H9 (cell line): Measurements from ENCODE around the gene IFITM1. TPM values are rescaled to one million over a fixed set of nuclear protein-coding genes. Genes with fewer than 3 reads are reported as not detected.

ENCODE experiments used
- DNase-seq: peaks from one replicate; pipeline ENCODE4 v3.0.0-alpha.2; 2017
- H2AFZ ChIP-seq: one replicate; pipeline ENCODE4 v1.6.1; 2013; ENCODE audit warnings: mild to moderate bottlenecking, low read length, control low read depth, moderate library complexity
- H2AK5ac ChIP-seq: 2 replicates; pipeline ENCODE4 v1.6.1; 2013; ENCODE audit warnings: low read length, control low read depth, mixed read lengths; ENCODE audit not compliant: insufficient read length
- H2BK120ac ChIP-seq: one replicate; pipeline ENCODE4 v1.6.1; 2013; ENCODE audit warnings: low read depth, mild to moderate bottlenecking, low read length, control low read depth, inconsistent platforms; ENCODE audit not compliant: poor library complexity, severe bottlenecking
- H2BK12ac ChIP-seq: 2 replicates; pipeline ENCODE4 v1.6.1; 2013; ENCODE audit warnings: low read length, control low read depth, mixed read lengths, low read depth; ENCODE audit not compliant: insufficient read length
- H2BK15ac ChIP-seq: 2 replicates; pipeline ENCODE4 v1.6.1; 2013; ENCODE audit warnings: low read depth, low read length, control low read depth
- H2BK20ac ChIP-seq: one replicate; pipeline ENCODE4 v1.6.1; 2013; ENCODE audit warnings: low read depth, mild to moderate bottlenecking, low read length, control low read depth, inconsistent platforms; ENCODE audit not compliant: poor library complexity, severe bottlenecking
- H2BK5ac ChIP-seq: 2 replicates; pipeline ENCODE4 v1.6.1; 2013; ENCODE audit warnings: low read length, control low read depth, mixed read lengths; ENCODE audit not compliant: insufficient read length
- H3K14ac ChIP-seq: 2 replicates; pipeline ENCODE4 v1.6.1; 2013; ENCODE audit warnings: low read length, control low read depth; ENCODE audit not compliant: insufficient read depth
- H3K18ac ChIP-seq: 2 replicates; pipeline ENCODE4 v1.6.1; 2013; ENCODE audit warnings: low read depth, mild to moderate bottlenecking, mixed read lengths, low read length, control low read depth; ENCODE audit not compliant: insufficient read length
- H3K23ac ChIP-seq: 2 replicates; pipeline ENCODE4 v1.6.1; 2013; ENCODE audit warnings: low read length, control low read depth, mixed read lengths, low read depth; ENCODE audit not compliant: insufficient read length
- H3K23me2 ChIP-seq: 2 replicates; pipeline ENCODE4 v1.6.1; 2013; ENCODE audit warnings: low read depth, mild to moderate bottlenecking, mixed read lengths, low read length, control low read depth; ENCODE audit not compliant: insufficient read length, poor library complexity, severe bottlenecking
- H3K27ac ChIP-seq: 2 replicates; pipeline ENCODE4 v1.5.1; 2013; ENCODE audit warnings: low read length, control low read depth, mixed read lengths, low read depth; ENCODE audit not compliant: insufficient read length
- H3K27me3 ChIP-seq: 2 replicates; pipeline ENCODE4 v1.6.1; 2013; ENCODE audit warnings: low read length, control low read depth, inconsistent platforms; ENCODE audit not compliant: insufficient read depth
- H3K4ac ChIP-seq: 2 replicates; pipeline ENCODE4 v1.6.1; 2013; ENCODE audit warnings: low read depth, mild to moderate bottlenecking, control low read depth, inconsistent platforms, low read length, moderate library complexity
- H3K4me1 ChIP-seq: 2 replicates; pipeline ENCODE4 v1.6.1; 2013; ENCODE audit warnings: low read length, control low read depth, inconsistent platforms; ENCODE audit not compliant: insufficient read depth
- H3K4me2 ChIP-seq: 2 replicates; pipeline ENCODE4 v1.6.1; 2013; ENCODE audit warnings: low read length, control low read depth, mixed read lengths; ENCODE audit not compliant: insufficient read length, insufficient read depth
- H3K56ac ChIP-seq: 2 replicates; pipeline ENCODE4 v1.6.1; 2013; ENCODE audit warnings: low read depth, mild to moderate bottlenecking, mixed read lengths, low read length, control low read depth; ENCODE audit not compliant: insufficient read length
- H3K79me1 ChIP-seq: 2 replicates; pipeline ENCODE4 v1.6.1; 2013; ENCODE audit warnings: low read depth, mild to moderate bottlenecking, moderate library complexity, low read length, control low read depth, inconsistent platforms; ENCODE audit not compliant: insufficient read depth, poor library complexity, severe bottlenecking
- H3K79me2 ChIP-seq: 2 replicates; pipeline ENCODE4 v1.6.1; 2013; ENCODE audit warnings: low read length, control low read depth, inconsistent platforms; ENCODE audit not compliant: insufficient read depth
- H3K9ac ChIP-seq: 2 replicates; pipeline ENCODE4 v1.6.1; 2013; ENCODE audit warnings: low read length, control low read depth, mixed read lengths; ENCODE audit not compliant: insufficient read length; ENCODE audit errors: extremely low read depth
- H3K9me3 ChIP-seq: one replicate; pipeline ENCODE4 v1.6.1; 2013; ENCODE audit warnings: low read depth, low read length, inconsistent platforms; ENCODE audit not compliant: control insufficient read depth
- H3T11ph ChIP-seq: one replicate; pipeline ENCODE4 v1.6.1; 2013; ENCODE audit warnings: mild to moderate bottlenecking, low read length, control low read depth, inconsistent platforms
- H4K20me1 ChIP-seq: one replicate; pipeline ENCODE4 v1.6.1; 2013; ENCODE audit not compliant: control insufficient read depth, insufficient read length, insufficient read depth
- H4K5ac ChIP-seq: 2 replicates; pipeline ENCODE4 v1.6.1; 2013; ENCODE audit warnings: low read depth, mild to moderate bottlenecking, mixed read lengths, low read length, control low read depth; ENCODE audit not compliant: insufficient read length
- H4K8ac ChIP-seq: replicated peaks from 2 replicates; pipeline ENCODE4 v1.6.1; 2013; ENCODE audit warnings: low read length, control low read depth, mixed read lengths, low read depth; ENCODE audit not compliant: insufficient read length
- H4K91ac ChIP-seq: 2 replicates; pipeline ENCODE4 v1.6.1; 2013; ENCODE audit warnings: low read depth, mild to moderate bottlenecking, moderate library complexity, mixed read lengths, low read length, control low read depth; ENCODE audit not compliant: insufficient read length
- H3K27ac Mint-ChIP-seq, 3 experiments: 2 replicates in 2 of 3; 3 replicates in 1 of 3; pipeline ENCODE4 v1.8.0; 2020 to 2021; ENCODE audit warnings: mixed read lengths in 3 of 3, mild to moderate bottlenecking in 1 of 3, moderate library complexity in 1 of 3
- H3K27me3 Mint-ChIP-seq: 2 replicates; pipeline ENCODE4 v1.8.0; 2021; ENCODE audit warnings: low read depth, mild to moderate bottlenecking, moderate library complexity, mixed read lengths
- H3K36me3 Mint-ChIP-seq, 3 experiments: 2 replicates in 2 of 3; 3 replicates in 1 of 3; pipeline ENCODE4 v1.8.0; 2020 to 2021; ENCODE audit warnings: low read depth in 3 of 3, mixed read lengths in 3 of 3; ENCODE audit not compliant: insufficient read depth in 1 of 3
- H3K4me1 Mint-ChIP-seq, 2 experiments: 2 replicates each; pipeline ENCODE4 v1.8.0; 2020; ENCODE audit warnings: mixed read lengths in 2 of 2
- H3K4me3 Mint-ChIP-seq, 2 experiments: 2 replicates in 1 of 2; 3 replicates in 1 of 2; pipeline ENCODE4 v1.8.0; 2020 to 2021; ENCODE audit warnings: mild to moderate bottlenecking in 2 of 2, mixed read lengths in 2 of 2, moderate library complexity in 1 of 2
- H3K9me3 Mint-ChIP-seq, 2 experiments: 2 replicates in 1 of 2; 3 replicates in 1 of 2; pipeline ENCODE4 v1.8.0; 2020; ENCODE audit warnings: mild to moderate bottlenecking in 2 of 2, mixed read lengths in 2 of 2, moderate library complexity in 1 of 2
- CTCF ChIP-seq: fragments of 200-600 bp; sonication (generic); conservative IDR thresholded peaks from 3 replicates; pipeline ENCODE4 v1.8.0; 2021; ENCODE audit warnings: antibody characterized with exemption, mild to moderate bottlenecking
- WGBS: extraction: QIAGEN DNeasy Blood & Tissue Kit; methylation state at CpG from one replicate; pipeline ENCODE4 v1.1.7; 2013; ENCODE audit warnings: missing lambda C conversion rate, low lambda C conversion rate, mixed read lengths; ENCODE audit not compliant: insufficient read length; ENCODE audit errors: extremely low coverage; 5-methylcytosine and 5-hydroxymethylcytosine counted together
- total RNA-seq: library from RNA; stranded (reverse); gene quantifications from 2 replicates; pipeline ENCODE4 v1.2.1, GENCODE V29; 2021

The IFITM1 gene
- total RNA-seq, 1 experiment from 2014 or later, result 500 TPM

- Histone ChIP-seq H3K18ac (no peak overlapping the region), H3K23me2 (no peaks in the 10 kb centered on the region), H3K23ac (no peak overlapping the region), H4K5ac (no peak overlapping the region), H3K14ac (no peak overlapping the region), H3K56ac (no peak overlapping the region), H3K79me2 (no peaks in the 10 kb centered on the region), H3T11ph (no peak overlapping the region), H3K9me3 (no peaks in the 10 kb centered on the region), H4K8ac (no peak overlapping the region), H3K4ac (no peak overlapping the region), H3K4me1 (peaks cover 6% of the 10 kb centered on the region), H2AFZ (no peak overlapping the region), H2BK15ac (no peak overlapping the region), H3K79me1 (no peaks in the 10 kb centered on the region), H2BK20ac (no peak overlapping the region), H3K27ac (no peak overlapping the region), H4K20me1 (no peaks in the 10 kb centered on the region), H4K91ac (no peak overlapping the region), H2BK5ac (no peak overlapping the region), H2BK120ac (no peak overlapping the region), H2BK12ac (no peak overlapping the region), H2AK5ac (no peak overlapping the region), H3K9ac (no peak overlapping the region), H3K4me2 (no peak overlapping the region), H3K27me3 (no peaks in the 10 kb centered on the region)
- DNase-seq, result peak; percentile 25
- Mint-ChIP-seq H3K9me3 (peaks cover 12 to 17% of the 10 kb centered on the region in 2 experiments), H3K27me3 (peaks cover 13% of the 10 kb centered on the region), H3K4me3 (no peak overlapping the region; a peak in 1 of 5 replicates), H3K36me3 (peaks cover 0 to 6% (median 3%) of the 10 kb centered on the region in 3 experiments; a peak in 4 of 7 replicates), H3K4me1 (peaks cover 34 to 37% of the 10 kb centered on the region in 2 experiments), H3K27ac (no peak overlapping the region; a peak in 1 of 7 replicates)
- TF ChIP-seq CTCF, result no peak
- WGBS, result no CpG with 5 or more reads among the region's 18 CpGs
Observed at GRCh38 chr11:270451-271318, 43.2 kb upstream of the IFITM1 start.
